Measurements from ENCODE around the gene TEDC1.

GRCh38 chr14:105541218-105541875, 50.3 kb downstream of the TEDC1 start:
- TF ChIP-seq CTCF (tag by site-specific recombination; IDR thresholded peaks at IDR 0.05) (no peak), ZNF777 (tag by site-specific recombination; IDR thresholded peaks at IDR 0.05; ENCODE audit: borderline replicate concordance) (no peak), ZNF10 (tag by site-specific recombination; IDR thresholded peaks at IDR 0.05) (no peak), ZNF529 (tag by site-specific recombination; IDR thresholded peaks at IDR 0.05; ENCODE audit: insufficient replicate concordance) (no peak), ZBTB8A (tag by site-specific recombination; IDR thresholded peaks at IDR 0.05) (no peak), TCF7L2 (IDR thresholded peaks at IDR 0.05; ENCODE audit: borderline replicate concordance, low read depth, low read length) (no peak), ZNF146 (tag by site-specific recombination; IDR thresholded peaks at IDR 0.05) (no peak), MYNN (tag by site-specific recombination; IDR thresholded peaks at IDR 0.05; ENCODE audit: borderline replicate concordance) (no peak), KLF17 (tag by site-specific recombination; IDR thresholded peaks at IDR 0.05) (no peak), ZBTB48 (tag by site-specific recombination; IDR thresholded peaks at IDR 0.05) (no peak)
